ENCODE data around the gene MCFD2. TPM values are rescaled to one million over a fixed set of nuclear protein-coding genes. Genes with fewer than 3 reads are reported as not detected.

The MCFD2 gene
- total RNA-seq, 1 donor from 2014 or later: 48.8 TPM

DNA sequence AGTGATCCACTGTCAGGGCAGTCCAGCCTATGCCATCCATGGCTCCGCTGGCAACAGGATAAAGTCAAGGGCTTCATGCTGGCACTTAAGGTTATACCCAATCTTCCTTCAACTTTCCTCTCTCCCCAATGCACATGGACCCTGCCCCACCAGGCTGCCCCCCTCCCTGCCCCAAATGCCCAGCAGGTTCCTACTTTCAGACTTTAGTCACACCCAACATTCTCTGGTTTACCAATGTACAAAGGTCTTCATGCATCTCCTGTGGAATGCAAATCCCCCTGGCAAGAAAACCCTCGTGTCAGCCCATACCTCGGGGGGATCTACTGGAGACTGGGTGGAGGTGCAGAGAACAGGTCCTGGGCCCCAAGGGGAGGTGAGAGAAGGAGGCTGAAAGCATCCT is 59.3 kb downstream of the MCFD2 start:
- Mint-ChIP-seq H3K36me3 (ENCODE audit: low read depth) (no peaks in the 10 kb centered on the region), H3K4me3 (no peak overlapping the region), H3K27me3 (ENCODE audit: insufficient read depth) (peaks cover 4% of the 10 kb centered on the region), H3K4me1 (ENCODE audit: low read depth) (no peaks in the 10 kb centered on the region), H3K9me3 (no peaks in the 10 kb centered on the region), H3K27ac (no peak overlapping the region)
- intact Hi-C loops (cut with micrococcal nuclease): no loop called here
- no peak for DNase-seq (ENCODE audit: low spot score)

DNA sequence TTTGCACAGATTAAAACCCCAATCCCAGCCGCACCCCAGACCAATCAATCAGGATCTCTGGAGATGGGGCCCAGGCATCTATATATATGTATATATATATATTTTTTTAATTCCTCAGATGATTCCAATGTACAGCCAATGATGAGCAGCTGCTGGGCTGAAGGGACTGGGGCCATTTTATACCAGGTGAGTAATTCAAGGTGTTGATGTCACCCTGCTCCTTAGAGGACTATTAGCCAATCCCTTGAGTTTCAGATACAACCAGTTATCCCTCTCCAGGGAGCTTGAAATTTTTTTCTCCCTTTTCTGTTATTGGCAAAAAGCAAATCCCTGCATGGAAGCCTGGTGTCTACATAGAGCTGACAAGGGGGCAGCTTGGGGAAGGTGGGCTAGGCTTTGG is 59.8 kb downstream of the MCFD2 start:
- Mint-ChIP-seq H3K4me1 (ENCODE audit: low read depth) (no peaks in the 10 kb centered on the region), H3K4me3 (no peak overlapping the region), H3K36me3 (ENCODE audit: low read depth) (no peaks in the 10 kb centered on the region), H3K27ac (no peak overlapping the region), H3K27me3 (ENCODE audit: insufficient read depth) (peaks cover 4% of the 10 kb centered on the region), H3K9me3 (no peaks in the 10 kb centered on the region)
- intact Hi-C loops (cut with micrococcal nuclease): no loop called here
- no peak for DNase-seq (ENCODE audit: low spot score)

DNA sequence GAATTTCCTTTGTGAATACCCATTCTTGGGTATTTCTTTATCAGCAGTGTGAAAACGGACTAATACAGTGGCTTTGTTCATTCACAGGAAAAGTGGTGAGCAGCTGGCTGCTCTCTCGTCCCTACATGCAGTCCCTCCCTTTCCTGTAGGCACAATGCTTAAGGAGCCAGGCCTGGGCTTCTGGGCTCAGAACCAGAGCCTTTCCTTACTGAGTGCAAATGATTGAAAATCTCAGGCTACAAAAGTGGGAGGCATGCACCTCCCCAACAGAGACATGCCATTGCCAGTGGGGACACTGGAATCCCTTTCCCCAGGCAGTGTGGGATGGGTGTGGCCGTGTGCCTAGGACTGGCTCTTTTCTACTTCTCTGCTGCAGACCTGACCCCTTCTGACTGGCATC is 61.3 kb downstream of the MCFD2 start:
- Mint-ChIP-seq H3K4me3 (no peak overlapping the region), H3K36me3 (ENCODE audit: low read depth) (no peaks in the 10 kb centered on the region), H3K27me3 (ENCODE audit: insufficient read depth) (peaks cover 2% of the 10 kb centered on the region), H3K4me1 (ENCODE audit: low read depth) (no peaks in the 10 kb centered on the region), H3K27ac (no peak overlapping the region), H3K9me3 (no peaks in the 10 kb centered on the region)
- no peak for DNase-seq (ENCODE audit: low spot score)
- intact Hi-C loops (cut with micrococcal nuclease): no loop called here

DNA sequence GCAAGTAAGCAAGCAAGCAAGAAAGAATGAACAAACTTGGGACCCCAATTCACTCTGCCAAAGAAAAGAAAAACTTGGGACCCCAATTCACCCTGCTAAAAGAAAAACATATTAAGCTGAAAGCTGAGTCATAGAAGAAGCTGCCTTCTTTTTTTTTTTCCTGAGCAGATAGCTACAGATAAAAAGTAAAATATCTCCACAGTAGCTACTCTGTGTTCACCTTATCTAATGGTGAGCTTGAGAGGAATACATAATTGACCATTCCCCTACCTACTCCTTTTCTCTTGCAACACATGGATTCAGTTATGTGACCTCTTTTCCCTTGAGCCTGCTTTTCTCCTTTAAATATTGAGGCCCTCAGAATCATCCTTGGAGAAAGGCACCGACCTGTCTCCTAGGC is 63.0 kb downstream of the MCFD2 start:
- Mint-ChIP-seq H3K27me3 (ENCODE audit: insufficient read depth) (peaks cover 4% of the 10 kb centered on the region), H3K4me3 (no peak overlapping the region), H3K4me1 (ENCODE audit: low read depth) (no peaks in the 10 kb centered on the region), H3K9me3 (no peaks in the 10 kb centered on the region), H3K27ac (no peak overlapping the region), H3K36me3 (ENCODE audit: low read depth) (no peaks in the 10 kb centered on the region)
- intact Hi-C loops (cut with micrococcal nuclease): no loop called here
- DNase-seq (ENCODE audit: low spot score): no peak

DNA sequence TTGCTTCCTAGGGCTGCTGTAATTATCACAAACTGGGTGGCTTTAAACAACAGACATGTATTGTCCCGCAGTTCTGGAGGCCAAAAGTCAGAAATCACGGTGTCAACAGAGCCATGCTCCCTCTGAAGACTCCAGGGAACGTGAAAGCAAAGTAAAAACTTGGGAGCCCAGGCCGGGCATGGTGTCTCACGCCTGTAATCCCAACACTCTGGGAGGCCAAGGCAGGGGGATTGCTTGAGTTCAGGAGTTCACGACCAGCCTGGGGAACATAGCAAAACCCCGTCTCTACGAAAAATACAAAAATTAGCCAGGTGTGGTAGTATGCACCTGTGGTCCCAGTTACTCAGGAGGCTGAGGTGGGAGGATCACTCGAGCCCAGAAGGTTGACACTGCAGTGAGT is 63.5 kb downstream of the MCFD2 start:
- Mint-ChIP-seq H3K4me3 (no peak overlapping the region), H3K4me1 (ENCODE audit: low read depth) (no peaks in the 10 kb centered on the region), H3K27me3 (ENCODE audit: insufficient read depth) (peaks cover 4% of the 10 kb centered on the region), H3K9me3 (no peaks in the 10 kb centered on the region), H3K36me3 (ENCODE audit: low read depth) (no peaks in the 10 kb centered on the region), H3K27ac (no peak overlapping the region)
- no peak for DNase-seq (ENCODE audit: low spot score)
- intact Hi-C loops (cut with micrococcal nuclease): no loop called here

Other genes starting within 250 kb of the MCFD2 start
- 6.5 and 6.6 TPM in 2 replicates for gene SOCS5, start 216.5 kb downstream of the MCFD2 start, total RNA-seq
- 72.5 and 77.2 TPM in 2 replicates for gene TTC7A, start 25.4 kb upstream of the MCFD2 start, total RNA-seq
- gene STPG4, start 239.5 kb upstream of the MCFD2 start, total RNA-seq: 0.34 TPM in 1 of 2 replicates, not detected in the other

All from activated T-helper 1 cell treated with anti-CD3 and anti-CD28 coated beads, Interleukin-12 subunit alpha, Interleukin-12 subunit beta, Interleukin-2, Interleukin-4 antibody, amounts not matched to agents 30 ng/mL and 10 ng/mL and 1 ng/mL, durations not matched to agents 14 hours and 24 hours and 36 hours (primary cell).